GM21381 (cell line): ENCODE data around the gene CPA1.

Experiments
- ATAC-seq: cut with Tn5 transposase; IDR thresholded peaks from one replicate; pipeline ENCODE4 v1.9.1; 2021; ENCODE audit warnings: mild to moderate bottlenecking, moderate library complexity; ENCODE audit not compliant: unreplicated experiment

Gene CPA1

DNA sequence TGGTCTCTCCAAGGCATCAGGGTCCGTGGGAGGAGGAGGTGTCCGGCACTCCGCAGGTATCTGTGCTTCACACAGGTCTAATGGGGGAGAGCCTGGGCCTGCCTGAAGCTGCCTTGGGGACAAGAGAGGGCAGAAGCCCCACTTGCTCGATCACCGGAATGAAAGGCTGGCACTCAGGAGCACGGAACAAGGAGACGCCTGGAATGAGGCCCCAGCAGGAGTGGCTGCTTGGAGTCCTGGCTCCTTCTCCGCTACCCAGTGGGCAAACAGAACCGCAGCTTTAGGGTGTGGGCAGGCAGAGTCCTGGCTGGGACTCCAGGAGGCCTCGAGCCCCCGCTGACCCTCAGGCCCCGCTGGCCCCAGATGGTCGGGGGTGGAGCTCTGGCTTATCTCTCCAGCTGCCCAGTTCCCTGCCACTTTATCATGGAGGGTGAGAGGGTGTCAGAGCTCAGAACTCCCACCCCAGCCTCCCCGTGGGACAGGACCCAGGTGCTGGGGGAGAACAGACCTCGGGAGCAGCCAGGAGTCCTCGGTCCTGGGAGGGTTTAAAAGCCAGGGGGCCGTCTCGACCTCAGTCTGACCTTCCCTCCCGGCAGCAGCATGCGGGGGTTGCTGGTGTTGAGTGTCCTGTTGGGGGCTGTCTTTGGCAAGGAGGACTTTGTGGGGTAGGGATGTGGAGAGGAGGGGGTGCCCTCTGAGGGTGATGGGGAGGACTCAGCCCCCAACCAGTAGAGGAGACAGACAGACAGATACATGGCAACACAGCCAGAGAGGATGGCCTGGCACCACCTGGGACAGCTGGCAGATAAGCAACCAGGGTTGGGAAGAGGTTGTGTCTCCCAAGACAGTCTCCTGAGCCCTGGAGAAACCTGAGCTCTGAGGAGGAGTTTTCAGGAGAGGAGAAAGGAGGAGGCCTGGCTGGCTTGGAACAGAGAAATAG lies at the start of gene CPA1:
CPA1 (plus strand) TSS at position 574 of the 940 bp plus-strand sequence; CDS start at position 601, 27 bp downstream.
- ATAC-seq, result no peak

DNA sequence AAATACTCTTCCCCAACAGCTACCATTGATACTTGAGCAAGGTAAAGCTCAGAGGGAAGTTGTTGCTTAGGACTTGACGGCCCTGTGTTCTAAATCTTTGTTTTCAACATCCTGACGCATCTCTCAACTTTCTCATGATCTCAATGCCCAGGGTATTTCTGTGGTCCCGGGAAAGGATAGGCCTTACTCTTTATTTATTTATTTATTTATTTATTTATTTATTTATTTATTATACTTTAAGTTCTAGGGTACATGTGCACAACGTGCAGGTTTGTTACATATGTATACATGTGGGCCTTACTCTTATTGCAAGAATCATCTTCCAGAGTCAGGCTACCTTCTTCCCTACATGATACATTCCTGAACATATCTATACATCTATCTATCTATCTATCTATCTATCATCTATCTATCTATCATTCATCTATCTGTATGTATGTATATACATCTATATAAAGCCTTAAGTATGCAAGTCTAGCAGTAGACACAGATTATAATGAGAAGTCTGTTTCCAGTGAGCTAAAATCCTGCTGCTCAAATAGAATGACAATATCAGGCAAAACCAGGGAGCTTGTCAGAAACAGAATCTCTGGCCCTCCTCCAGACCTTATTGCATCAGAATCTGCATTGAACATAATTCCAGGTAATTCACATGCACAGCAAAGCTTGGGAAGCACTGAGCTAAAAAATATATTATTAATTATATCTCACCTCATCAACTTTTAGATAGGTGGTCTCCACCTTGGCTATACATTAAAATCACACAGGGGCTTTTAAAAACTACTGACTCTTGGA lies 47.8 kb upstream of the CPA1 start:
- no peak for ATAC-seq

DNA sequence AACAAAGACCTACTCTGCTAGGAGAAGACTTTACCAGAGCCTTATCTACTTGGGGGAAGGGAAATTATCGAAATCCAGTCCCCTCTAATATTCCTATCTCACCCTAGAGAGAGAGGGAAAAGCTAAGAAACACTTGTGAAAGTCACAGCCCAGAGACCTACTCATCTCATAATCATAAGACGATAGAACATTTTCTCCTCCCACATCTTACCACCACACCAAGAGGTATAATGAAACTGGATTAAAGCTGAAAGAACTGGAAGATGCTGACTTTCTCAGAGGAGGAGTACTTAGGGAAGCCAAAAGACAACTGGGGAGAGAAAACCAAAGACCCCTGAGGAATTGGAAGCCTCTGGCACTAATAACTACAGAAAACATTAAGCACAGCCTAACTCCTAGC lies 46.5 kb upstream of the CPA1 start:
- ATAC-seq, result no peak

DNA sequence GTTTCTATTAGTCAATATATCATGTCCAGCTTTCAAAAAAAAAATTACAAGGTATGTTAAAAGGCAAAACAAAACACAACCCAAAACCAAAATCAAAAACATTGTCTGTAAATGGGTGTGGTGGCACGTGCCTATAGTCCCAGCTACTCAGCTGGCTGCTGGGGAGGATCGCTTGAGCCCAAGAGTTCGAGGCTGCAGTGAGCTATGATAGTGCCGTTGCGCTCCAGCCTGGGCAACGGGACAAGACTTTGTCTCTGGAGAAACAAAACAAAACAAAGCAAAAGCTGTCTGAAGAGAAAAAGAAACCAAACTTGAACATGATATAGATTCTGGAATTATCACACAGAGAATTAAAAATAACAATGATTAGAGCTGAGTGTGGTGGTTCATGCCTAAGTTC lies 46.0 kb upstream of the CPA1 start:
- ATAC-seq, result no peak

DNA sequence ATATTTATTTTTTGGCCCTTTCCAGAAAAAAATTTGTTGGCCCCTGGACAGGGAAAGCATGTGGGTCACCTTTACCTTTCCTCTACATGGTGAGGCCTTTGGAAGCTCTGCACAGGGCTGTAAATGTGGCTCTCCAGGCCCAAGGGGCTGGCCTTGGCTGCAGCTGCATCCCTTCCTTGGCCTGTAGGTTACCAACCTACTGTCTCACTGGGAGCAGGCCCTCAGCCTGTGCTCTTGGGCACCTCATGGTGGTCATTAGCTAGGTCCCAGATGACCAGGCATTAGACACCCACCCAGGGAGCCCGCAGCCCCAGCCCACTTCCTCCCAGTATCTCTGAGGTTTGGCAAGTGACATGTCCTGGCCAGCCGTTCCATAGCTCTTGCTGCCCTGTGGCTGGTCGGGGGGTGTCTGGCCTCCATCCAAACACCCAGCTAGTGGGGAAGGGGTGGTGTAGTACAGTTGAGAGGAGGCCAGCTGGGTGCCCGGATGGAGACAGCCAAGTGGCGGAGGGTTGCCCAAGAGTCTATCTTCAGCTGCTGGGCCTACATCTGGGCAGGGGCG lies 42.8 kb upstream of the CPA1 start:
- no peak for ATAC-seq

DNA sequence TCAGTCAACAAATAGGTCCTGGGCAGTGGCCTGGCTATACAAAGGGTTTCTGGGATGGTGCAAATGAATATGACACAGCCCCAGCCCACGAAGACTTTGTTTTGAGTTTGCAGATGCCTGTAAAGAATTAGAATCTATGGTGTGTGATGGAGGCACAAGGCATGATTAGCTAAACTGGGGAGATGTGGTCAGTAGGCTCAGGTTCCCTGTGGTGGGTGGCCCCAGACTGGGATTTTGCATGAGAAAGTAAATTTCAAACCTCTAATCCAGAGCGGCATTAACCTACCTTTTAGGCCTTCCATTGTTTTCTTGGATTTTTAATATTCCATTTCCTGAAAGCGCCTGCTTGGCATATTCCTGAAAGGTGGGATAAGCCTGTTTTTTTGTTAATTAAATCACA lies 42.1 kb upstream of the CPA1 start:
- ATAC-seq, result no peak

DNA sequence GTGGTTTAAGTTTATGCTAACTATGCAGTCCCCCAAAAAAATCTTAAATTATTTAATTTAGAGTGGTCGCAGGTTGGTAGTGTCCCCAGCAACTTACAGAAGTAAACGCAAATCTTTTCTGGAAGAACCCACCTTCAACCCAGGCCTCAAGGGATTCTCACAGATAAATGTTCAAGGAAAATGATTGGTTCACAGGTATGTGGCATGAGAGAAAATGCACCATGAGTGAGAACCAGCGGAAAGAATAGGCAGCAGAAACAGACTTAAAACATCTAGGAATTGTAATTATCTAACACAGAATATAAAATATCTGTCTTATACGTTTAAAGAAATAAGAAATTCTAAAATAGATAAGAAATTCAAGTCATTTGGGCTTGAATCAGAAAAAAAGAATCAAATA lies 38.4 kb upstream of the CPA1 start:
- no peak for ATAC-seq

DNA sequence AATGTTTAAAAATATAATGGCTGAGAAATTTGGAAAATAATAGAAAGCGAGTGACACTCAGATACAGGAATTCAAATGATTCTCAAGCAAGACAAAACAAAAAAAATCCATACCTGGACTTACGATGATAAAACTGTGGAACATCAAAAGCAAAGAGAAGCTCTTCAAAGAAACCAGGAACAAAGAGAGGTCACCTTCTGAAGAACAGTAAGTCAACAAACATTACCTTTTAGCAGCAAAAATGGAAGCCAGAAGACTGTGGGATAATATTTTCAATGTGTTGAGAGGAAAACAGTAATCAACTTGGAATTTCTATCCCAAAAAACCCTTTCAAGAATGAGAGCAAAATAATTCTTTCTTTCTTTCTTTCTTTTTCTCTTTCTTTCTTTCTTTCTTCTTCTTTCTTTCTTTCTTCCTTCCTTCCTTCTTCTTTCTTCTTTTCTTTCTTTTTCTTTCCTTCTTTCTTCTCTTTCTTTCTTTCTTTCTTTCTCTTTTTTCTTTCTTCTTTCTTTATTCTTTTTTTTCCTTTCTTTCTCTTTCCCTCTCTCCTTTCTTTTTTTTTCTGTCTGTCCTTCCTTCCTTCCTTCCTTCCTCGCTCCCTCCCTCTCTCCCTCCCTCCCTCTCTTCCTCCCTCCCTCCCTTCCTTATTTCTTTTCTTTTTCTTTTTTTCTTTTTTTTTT lies 37.5 kb upstream of the CPA1 start:
- ATAC-seq, result no peak

DNA sequence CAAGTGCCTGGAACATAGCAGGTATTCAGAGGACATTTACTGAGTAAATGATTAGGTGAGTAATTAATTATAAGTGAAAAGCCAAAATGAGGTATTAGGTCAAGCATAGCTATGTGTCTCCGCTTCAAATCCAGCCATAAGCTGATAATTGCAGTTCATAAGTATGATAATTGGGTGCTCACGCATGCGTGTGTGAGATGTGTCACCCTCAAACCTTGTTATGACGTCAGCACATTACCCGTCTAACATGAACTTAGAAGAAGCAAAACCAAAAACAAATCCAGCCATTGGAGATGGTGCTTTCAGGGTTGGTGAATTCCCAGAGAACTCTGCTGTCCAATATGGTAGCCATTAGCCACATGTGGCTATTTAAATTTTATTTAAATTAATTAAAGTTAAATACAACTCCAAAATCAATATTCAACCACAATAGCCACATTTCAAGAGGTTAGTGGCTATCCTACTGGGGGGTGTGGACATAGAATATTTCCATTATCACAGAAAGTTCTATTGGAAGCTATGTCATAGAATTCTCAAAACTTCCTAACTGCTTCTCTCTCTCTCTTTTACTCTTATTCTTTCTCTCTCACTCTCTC lies 35.9 kb upstream of the CPA1 start, which contains the start of gene CPA5:
CPA5 (plus strand) TSS at position 546 of the 596 bp plus-strand sequence. CDS start 1,670 bp downstream, outside the sequence.
- ATAC-seq, result no peak

DNA sequence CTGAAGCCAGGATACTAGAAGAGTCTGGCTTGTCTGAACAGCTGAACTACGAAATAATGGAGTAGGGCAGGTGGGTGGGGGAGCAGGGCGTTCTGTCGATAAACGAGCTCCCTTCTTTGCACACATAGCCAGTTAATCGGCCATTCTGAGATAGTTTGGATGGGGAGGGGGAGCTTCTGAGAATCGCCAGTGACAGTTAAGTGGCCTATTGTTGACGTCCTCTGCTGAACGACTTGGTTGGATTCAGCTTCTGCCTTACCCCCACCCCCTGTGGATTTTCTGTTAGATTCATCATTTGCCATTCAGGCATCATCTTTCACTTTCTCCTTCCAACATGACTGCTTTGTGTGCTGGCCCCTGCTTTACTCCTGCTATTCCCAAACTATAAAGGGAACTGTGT lies 35.2 kb upstream of the CPA1 start:
- no peak for ATAC-seq

DNA sequence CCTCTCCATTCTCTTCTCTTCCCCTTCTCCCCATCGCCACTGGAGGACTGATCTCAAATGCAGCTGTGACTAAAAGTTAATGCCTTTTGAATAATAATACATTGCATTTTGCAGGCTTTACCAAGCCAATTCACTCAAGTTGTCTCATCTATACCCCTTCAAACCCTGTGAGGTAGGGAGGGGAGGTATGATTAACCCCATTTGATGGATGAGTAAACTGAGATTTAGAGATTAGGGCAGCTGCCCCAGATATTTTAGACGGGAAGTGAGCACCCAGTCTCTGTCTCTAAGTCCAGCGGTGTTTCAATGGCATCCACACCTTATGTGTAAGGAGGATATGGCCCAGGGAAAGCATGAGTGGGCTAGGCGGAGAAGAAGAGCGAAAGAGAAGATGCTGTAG lies 34.6 kb upstream of the CPA1 start:
- no peak for ATAC-seq

DNA sequence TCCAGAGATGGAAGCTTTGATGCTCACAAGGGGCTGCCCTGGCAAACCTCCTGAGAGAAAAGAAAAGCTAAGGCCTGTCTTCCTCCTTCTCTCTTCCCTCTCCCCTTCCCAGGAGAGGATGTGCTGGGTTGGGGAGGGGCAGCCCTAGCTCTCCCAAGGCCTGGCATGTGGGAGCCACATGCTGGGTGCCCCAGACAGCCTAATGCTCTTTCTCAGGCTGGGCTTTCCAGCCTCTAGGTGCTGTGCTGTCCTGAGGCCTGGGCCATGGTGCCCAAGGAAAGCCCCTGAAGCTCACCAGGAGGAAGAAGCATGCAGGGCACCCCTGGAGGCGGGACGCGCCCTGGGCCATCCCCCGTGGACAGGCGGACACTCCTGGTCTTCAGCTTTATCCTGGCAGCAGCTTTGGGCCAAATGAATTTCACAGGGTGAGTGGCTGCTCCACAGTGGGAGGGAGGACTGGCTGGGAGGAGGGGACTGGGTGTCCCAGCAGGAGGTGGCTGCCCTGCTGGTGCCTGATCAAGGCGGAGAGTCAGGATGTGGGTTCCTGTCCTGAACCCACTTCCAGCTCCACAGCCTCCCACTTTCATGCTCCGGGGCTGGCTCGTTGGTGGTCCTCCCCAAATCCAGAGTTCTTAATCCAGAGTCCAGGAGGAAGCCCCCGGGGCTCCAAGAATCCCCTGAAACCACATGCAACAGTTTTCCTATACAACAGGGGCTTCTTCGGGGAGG lies 34.0 kb upstream of the CPA1 start:
- ATAC-seq, result no peak

DNA sequence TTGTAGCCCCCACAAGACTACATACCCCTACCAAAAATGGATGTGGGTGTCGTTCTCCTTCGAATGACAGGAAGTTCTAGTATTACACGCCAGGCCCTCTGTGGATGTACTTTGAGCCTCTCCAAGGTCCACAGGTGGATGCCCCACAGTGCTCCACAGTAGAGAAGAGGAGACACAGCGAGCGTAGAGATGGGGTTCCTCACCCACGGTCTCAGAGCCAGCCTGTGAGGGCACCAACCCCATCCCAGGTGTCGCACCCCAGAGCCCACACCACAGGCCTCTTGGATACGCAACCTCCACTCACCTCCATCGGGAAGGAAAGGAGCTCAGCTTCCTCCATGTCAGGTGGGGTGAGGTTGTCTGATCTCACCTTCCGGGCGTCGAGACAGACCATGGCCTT lies 33.4 kb upstream of the CPA1 start:
- no peak for ATAC-seq

DNA sequence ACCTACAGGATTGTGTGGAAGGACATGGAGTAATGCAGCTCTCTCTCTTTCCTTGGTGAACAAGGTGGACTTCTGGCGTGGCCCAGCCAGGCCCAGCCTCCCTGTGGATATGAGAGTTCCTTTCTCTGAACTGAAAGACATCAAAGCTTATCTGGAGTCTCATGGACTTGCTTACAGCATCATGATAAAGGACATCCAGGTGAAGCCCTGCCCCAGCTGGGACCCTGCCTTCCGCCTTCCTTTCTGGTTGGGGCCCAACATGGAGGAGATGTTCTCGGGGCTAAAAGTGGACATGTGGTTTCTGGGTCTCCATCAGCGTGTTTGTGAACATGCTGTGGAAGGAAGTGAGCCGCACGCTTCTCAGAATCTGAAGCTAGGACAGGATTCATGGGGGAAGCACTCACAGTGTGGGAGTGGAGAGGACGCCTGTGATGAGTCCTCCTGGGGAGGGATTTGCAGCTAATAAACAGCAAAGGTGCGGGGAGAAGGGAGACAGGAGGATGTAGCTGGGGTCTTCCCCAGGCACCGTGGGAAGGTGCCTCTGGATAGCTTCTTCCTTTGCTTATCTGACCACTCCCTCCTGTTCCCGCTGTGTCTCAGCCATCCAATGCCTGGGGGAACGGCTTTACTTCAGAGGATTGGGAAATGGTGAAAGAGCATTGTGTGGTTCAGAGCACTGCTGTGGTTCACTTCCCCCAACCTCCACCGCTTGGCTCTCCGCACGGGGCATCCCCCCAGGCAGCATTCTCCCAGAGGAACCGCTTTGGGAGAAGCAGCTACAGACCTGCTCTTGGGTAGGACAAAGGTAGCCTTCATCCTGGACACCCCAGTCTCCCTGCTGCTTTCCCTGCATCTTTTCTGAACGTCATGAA lies 30.1 kb upstream of the CPA1 start:
- no peak for ATAC-seq

DNA sequence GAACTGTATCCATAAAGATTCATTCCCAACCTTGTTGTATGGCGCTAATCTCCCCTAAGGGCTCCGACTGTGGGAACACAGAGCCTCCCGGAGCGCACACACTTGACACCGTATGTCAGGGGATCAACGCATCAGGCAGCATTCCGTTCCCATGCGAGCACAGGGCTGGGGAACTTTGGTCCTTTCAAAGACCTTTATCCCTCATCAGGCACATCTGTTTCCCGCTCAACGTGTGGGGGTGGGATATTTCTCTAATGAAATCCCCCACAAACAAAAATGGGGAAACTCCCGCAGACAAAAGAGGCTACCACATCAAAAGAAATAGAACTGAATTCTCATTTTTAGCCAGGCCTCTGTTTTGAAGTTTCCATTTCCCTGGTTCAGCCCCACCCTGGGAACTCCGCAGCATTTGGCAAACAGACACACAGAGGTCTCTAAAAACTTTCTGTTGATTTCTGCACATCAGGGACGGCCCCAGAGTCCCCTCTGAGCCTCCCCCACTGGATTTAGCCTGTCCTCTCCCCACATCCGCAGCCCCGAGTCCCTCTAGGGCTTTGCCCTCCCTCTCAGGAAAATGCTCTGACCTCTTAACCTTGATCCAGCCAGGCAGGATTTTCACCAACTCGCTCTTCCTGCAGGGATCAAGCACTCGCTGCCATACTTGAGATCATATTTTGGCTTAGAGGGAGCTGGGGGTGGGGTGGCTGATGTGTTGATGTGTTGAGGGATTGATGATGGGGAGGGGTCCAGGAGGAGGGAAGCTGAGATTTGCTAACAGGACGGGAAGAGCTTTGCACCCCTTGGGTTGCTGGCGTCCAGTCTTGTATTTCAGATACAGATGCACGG lies 29.1 kb upstream of the CPA1 start:
- ATAC-seq, result no peak

DNA sequence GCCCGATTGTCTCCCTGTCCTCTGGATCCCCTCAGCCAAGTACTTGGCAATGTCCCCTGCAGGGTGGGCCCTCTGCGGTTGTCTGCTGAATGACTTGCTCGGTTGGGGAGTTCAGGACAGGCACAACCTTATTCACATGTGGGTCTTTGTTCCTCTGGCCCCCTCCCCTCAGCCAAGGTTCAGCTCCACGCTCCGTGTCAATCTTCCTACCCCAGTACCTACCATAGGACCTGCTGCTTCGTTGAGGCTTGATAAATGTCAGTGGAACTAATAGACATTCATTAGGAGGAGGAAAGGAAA lies 28.6 kb upstream of the CPA1 start:
- ATAC-seq, result no peak

DNA sequence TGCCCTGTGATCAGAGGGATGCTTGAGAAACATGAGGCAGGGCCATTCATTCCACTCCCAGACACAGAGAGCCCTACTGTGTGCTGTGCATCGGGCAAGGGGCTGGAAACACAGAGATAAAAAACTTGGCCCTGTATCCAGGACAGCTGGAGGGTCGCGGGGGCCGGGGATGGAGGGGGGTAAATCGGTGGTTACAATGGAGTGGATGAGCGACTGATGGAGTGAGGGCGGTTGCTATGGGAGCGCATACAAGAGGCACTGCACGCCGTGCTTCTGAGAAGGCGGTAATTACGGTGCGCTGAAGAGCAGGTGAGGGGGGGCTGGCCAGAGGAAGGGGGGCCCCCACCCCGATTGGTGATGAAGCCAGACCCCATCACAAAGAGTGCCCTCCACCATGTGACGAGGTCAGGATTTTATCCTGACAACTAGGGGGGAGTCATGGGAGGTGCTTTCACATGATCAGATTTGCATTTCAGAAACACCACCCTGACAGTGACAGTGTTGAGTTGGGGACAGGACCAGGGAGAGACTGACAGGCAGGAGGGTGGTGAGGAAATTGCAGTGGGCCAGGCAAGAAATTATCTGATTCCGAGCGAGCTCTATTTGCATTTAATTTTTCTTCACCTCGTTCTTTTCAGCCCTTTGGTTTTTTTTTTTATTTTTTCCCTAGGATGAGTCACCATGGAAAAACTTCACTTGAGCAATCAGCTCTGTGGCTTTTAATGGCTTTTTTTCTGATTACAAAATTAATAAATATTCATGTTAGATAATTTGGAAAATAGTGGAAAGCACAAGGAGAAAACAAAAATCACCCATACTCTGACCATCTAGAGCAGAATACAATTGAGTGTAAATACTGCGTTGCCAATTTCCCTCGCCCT lies 27.9 kb upstream of the CPA1 start:
- ATAC-seq, result no peak
